Astrocyte of the cerebellum (primary cell): Measurements from ENCODE around the gene ZMIZ1.

ENCODE experiments used
- DNase-seq: peaks from one replicate; pipeline ENCODE4 v3.0.0-alpha.2; 2011; ENCODE audit warnings: low read depth
- H3K4me3 ChIP-seq: 2 replicates; pipeline ENCODE4 v1.5.1; 2011; ENCODE audit warnings: mild to moderate bottlenecking, low read depth, low read length, moderate library complexity
- CTCF ChIP-seq: IDR thresholded peaks from 2 replicates; pipeline ENCODE4 v1.5.1; 2012; ENCODE audit warnings: low read length, low read depth, moderate library complexity, mild to moderate bottlenecking; ENCODE audit errors: missing control alignments
- in situ Hi-C: cut with HindIII; loops from 2 replicates; pipeline ENCODE4 v1.10.0; 2017; ENCODE audit warnings: low sequenced_read_pairs

Gene ZMIZ1

GRCh38 chr10:79260811-79261740, 192.3 kb downstream of the ZMIZ1 start:
- no peak for DNase-seq
- in situ Hi-C loops = no loop called here
- no peak for TF ChIP-seq CTCF
- H3K4me3 ChIP-seq = no peak overlapping the region

GRCh38 chr10:79262131-79262530, 193.4 kb downstream of the ZMIZ1 start:
- no peak for DNase-seq
- in situ Hi-C loops = no loop called here
- TF ChIP-seq CTCF = no peak
- H3K4me3 ChIP-seq = no peak overlapping the region

GRCh38 chr10:79262959-79263746, 194.4 kb downstream of the ZMIZ1 start:
- no peak overlapping the region for H3K4me3 ChIP-seq
- in situ Hi-C loops = no loop called here
- no peak for DNase-seq
- no peak for TF ChIP-seq CTCF

GRCh38 chr10:79263939-79264338, 195.2 kb downstream of the ZMIZ1 start:
- TF ChIP-seq CTCF = no peak
- no peak for DNase-seq
- H3K4me3 ChIP-seq = no peak overlapping the region
- in situ Hi-C loops = no loop called here

- DNase-seq = no peak
- no peak overlapping the region for H3K4me3 ChIP-seq
- in situ Hi-C loops = no loop called here
- no peak for TF ChIP-seq CTCF
Observed at GRCh38 chr10:79264942-79265341, 196.2 kb downstream of the ZMIZ1 start.

GRCh38 chr10:79266084-79266483, 197.3 kb downstream of the ZMIZ1 start:
- H3K4me3 ChIP-seq = no peak overlapping the region
- DNase-seq = no peak
- in situ Hi-C loops = no loop called here
- TF ChIP-seq CTCF = no peak
